Neural cell (in vitro differentiated cells): Measurements from ENCODE around the gene CACNA1E. TPM values are rescaled to one million over a fixed set of nuclear protein-coding genes. Genes with fewer than 3 reads are reported as not detected.

Experiments used
- H2AFZ ChIP-seq: fragments of 200-600, 300-800 bp; sonication (generic), shearing (Covaris generic); 2 replicates; pipeline ENCODE4 v1.6.0; 2014; ENCODE audit warnings: low read depth, mild to moderate bottlenecking, antibody characterized with exemption, low read length, moderate library complexity
- H3F3A ChIP-seq: fragments of 200-600 bp; shearing (Covaris generic); 2 replicates; pipeline ENCODE4 v1.6.1; 2016; ENCODE audit warnings: mild to moderate bottlenecking, moderate library complexity, mixed read lengths, antibody characterized with exemption, low read length; ENCODE audit not compliant: insufficient read depth, poor library complexity, severe bottlenecking
- H3K27ac ChIP-seq: fragments of 200-600, 300-800 bp; sonication (generic), shearing (Covaris generic); 2 replicates; pipeline ENCODE4 v1.5.1; 2014; ENCODE audit warnings: mild to moderate bottlenecking, low read length, moderate library complexity
- H3K27me3 ChIP-seq: fragments of 300-800, 200-600 bp; sonication (generic), shearing (Covaris generic); 2 replicates; pipeline ENCODE4 v1.6.0; 2014; ENCODE audit warnings: mild to moderate bottlenecking, low read depth, low read length, moderate library complexity; ENCODE audit not compliant: insufficient read depth
- H3K36me3 ChIP-seq: fragments of 300-800, 200-600 bp; sonication (generic), shearing (Covaris generic); 2 replicates; pipeline ENCODE4 v1.5.1; 2014; ENCODE audit warnings: mild to moderate bottlenecking, antibody characterized with exemption, low read length, moderate library complexity; ENCODE audit not compliant: insufficient read depth
- H3K4me2 ChIP-seq: fragments of 300-800, 200-600 bp; sonication (generic), shearing (Covaris generic); 2 replicates; pipeline ENCODE4 v1.6.0; 2014; ENCODE audit warnings: mild to moderate bottlenecking, low read length
- H3K4me3 ChIP-seq: fragments of 300-800, 200-600 bp; sonication (generic), shearing (Covaris generic); 2 replicates; pipeline ENCODE4 v1.5.1; 2014; ENCODE audit warnings: mild to moderate bottlenecking, low read length, moderate library complexity
- H3K79me2 ChIP-seq: fragments of 200-600 bp; shearing (Covaris generic); replicated peaks from 2 replicates; pipeline ENCODE4 v1.6.0; 2014; ENCODE audit warnings: mild to moderate bottlenecking, low read length, moderate library complexity; ENCODE audit not compliant: insufficient read depth
- H3K9ac ChIP-seq: fragments of 300-800, 200-600 bp; sonication (generic), shearing (Covaris generic); 2 replicates; pipeline ENCODE4 v1.6.1; 2016; ENCODE audit warnings: mild to moderate bottlenecking, low read length, mixed read lengths
- H3K9me2 ChIP-seq: fragments of 200-600 bp; shearing (Covaris generic); 2 replicates; pipeline ENCODE4 v1.6.1; 2016; ENCODE audit warnings: mild to moderate bottlenecking, low read length, mixed read lengths; ENCODE audit not compliant: insufficient read depth
- H3K9me3 ChIP-seq: fragments of 200-600, 300-800 bp; sonication (generic), shearing (Covaris generic); 2 replicates; pipeline ENCODE4 v1.6.1; 2016; ENCODE audit warnings: mild to moderate bottlenecking, mixed run types, low read length, moderate library complexity, mixed read lengths
- H4K20me1 ChIP-seq: fragments of 200-600 bp; shearing (Covaris generic); 2 replicates; pipeline ENCODE4 v1.6.1; 2016; ENCODE audit warnings: mild to moderate bottlenecking, mixed run types; ENCODE audit not compliant: insufficient read depth
- EP300 ChIP-seq: fragments of 450-650 bp; conservative IDR thresholded peaks from 2 replicates; pipeline ENCODE4 v1.6.1; 2014; ENCODE audit warnings: antibody characterized with exemption, mild to moderate bottlenecking, moderate library complexity; ENCODE audit not compliant: poor library complexity, severe bottlenecking
- EZH2 ChIP-seq: fragments of 200-600, 300-800 bp; shearing (Covaris generic), sonication (generic); IDR thresholded peaks from 2 replicates; pipeline ENCODE4 v1.6.1; 2014; ENCODE audit warnings: antibody characterized with exemption, low read length, borderline replicate concordance, mild to moderate bottlenecking; ENCODE audit not compliant: insufficient read depth, poor library complexity, severe bottlenecking
- MXI1 ChIP-seq: fragments of 450-650 bp; conservative IDR thresholded peaks from 2 replicates; pipeline ENCODE4 v1.6.1; 2014; ENCODE audit warnings: antibody characterized with exemption, mild to moderate bottlenecking; ENCODE audit not compliant: poor library complexity, severe bottlenecking
- POLR2AphosphoS5 ChIP-seq: IDR thresholded peaks from 2 replicates; pipeline ENCODE4 v1.6.1; 2012
- RAD21 ChIP-seq: fragments of 450-650 bp; conservative IDR thresholded peaks from 2 replicates; pipeline ENCODE4 v1.6.1; 2014; ENCODE audit warnings: antibody characterized with exemption, mild to moderate bottlenecking, moderate library complexity
- SMC3 ChIP-seq: fragments of 450-650 bp; conservative IDR thresholded peaks from 2 replicates; pipeline ENCODE4 v1.6.1; 2014; ENCODE audit warnings: antibody characterized with exemption, mild to moderate bottlenecking, moderate library complexity; ENCODE audit not compliant: poor library complexity
- TAF1 ChIP-seq: IDR thresholded peaks from 2 replicates; pipeline ENCODE4 v1.6.1; 2012; ENCODE audit warnings: low read depth
- polyA plus RNA-seq: library from polyadenylated mRNA; depleted of rRNA; stranded (reverse); fragments of >200 nt; gene quantifications from 2 replicates; pipeline ENCODE4 v1.2.3, GENCODE V29; 2014
- TF ChIP-seq, protein P1 (sequence below): fragments of 450-650 bp; IDR thresholded peaks from 2 replicates; pipeline ENCODE4 v1.5.1; 2014; ENCODE audit warnings: antibody characterized with exemption, mild to moderate bottlenecking, moderate library complexity; ENCODE audit not compliant: poor library complexity, severe bottlenecking
- TF ChIP-seq, protein P2 (sequence below): IDR thresholded peaks from 2 replicates; pipeline ENCODE4 v1.6.1; 2012; ENCODE audit warnings: borderline replicate concordance

CACNA1E gene
- polyA plus RNA-seq, 1 donor from 2014 or later = 29.5 TPM

DNA sequence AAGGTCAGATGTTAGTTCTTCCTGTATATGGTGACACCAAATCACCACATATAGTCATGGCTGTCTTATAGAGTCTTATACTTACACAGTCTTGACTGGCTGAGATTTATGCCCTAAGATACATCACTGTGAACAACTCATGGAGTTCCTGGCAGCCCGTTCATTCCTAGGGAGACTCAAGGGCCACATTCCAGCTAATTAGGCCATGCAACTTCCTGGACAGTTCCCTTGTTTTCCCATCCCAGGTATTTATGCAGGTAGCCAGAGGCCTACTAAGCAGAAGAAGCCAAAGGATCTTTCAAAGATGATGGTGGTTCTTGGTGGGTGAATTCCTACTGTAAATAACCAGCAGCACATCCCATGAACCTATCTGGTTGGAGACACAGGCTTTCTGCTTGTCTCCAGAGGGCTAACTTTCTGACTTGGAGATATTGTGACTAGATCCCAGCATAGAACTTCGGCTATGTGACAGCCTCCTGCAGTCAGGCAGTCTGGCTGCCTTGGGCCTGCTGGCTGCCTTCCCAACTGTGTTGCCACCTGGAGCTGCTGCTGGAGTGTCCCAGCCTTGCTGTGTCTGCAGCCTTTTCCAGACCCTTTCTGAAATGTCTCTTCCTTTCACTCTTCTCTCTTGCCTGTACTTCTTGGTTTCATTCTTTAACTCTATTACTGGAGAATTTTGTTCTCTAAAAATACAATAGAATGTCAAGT is 283.8 kb downstream of the CACNA1E start:
- Histone ChIP-seq H3K9me3 (no peaks in the 10 kb centered on the region), H4K20me1 (no peaks in the 10 kb centered on the region), H3K9me2 (no peaks in the 10 kb centered on the region), H3K4me3 (no peak overlapping the region), H3K27me3 (peaks cover 7% of the 10 kb centered on the region), H3K27ac (no peak overlapping the region), H3K36me3 (peaks cover 18% of the 10 kb centered on the region), H3K9ac (no peak overlapping the region), H3F3A (no peaks in the 10 kb centered on the region), H3K79me2 (no peaks in the 10 kb centered on the region), H2AFZ (no peak overlapping the region), H3K4me2 (no peak overlapping the region)
- TF ChIP-seq EP300 (no peak), RAD21 (no peak), SMC3 (no peak), TAF1 (no peak), EZH2 (no peak), MXI1 (no peak), POLR2AphosphoS5 (no peak)
- TF ChIP-seq, protein P1, sequence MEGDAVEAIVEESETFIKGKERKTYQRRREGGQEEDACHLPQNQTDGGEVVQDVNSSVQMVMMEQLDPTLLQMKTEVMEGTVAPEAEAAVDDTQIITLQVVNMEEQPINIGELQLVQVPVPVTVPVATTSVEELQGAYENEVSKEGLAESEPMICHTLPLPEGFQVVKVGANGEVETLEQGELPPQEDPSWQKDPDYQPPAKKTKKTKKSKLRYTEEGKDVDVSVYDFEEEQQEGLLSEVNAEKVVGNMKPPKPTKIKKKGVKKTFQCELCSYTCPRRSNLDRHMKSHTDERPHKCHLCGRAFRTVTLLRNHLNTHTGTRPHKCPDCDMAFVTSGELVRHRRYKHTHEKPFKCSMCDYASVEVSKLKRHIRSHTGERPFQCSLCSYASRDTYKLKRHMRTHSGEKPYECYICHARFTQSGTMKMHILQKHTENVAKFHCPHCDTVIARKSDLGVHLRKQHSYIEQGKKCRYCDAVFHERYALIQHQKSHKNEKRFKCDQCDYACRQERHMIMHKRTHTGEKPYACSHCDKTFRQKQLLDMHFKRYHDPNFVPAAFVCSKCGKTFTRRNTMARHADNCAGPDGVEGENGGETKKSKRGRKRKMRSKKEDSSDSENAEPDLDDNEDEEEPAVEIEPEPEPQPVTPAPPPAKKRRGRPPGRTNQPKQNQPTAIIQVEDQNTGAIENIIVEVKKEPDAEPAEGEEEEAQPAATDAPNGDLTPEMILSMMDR = no peak
- TF ChIP-seq, protein P2, sequence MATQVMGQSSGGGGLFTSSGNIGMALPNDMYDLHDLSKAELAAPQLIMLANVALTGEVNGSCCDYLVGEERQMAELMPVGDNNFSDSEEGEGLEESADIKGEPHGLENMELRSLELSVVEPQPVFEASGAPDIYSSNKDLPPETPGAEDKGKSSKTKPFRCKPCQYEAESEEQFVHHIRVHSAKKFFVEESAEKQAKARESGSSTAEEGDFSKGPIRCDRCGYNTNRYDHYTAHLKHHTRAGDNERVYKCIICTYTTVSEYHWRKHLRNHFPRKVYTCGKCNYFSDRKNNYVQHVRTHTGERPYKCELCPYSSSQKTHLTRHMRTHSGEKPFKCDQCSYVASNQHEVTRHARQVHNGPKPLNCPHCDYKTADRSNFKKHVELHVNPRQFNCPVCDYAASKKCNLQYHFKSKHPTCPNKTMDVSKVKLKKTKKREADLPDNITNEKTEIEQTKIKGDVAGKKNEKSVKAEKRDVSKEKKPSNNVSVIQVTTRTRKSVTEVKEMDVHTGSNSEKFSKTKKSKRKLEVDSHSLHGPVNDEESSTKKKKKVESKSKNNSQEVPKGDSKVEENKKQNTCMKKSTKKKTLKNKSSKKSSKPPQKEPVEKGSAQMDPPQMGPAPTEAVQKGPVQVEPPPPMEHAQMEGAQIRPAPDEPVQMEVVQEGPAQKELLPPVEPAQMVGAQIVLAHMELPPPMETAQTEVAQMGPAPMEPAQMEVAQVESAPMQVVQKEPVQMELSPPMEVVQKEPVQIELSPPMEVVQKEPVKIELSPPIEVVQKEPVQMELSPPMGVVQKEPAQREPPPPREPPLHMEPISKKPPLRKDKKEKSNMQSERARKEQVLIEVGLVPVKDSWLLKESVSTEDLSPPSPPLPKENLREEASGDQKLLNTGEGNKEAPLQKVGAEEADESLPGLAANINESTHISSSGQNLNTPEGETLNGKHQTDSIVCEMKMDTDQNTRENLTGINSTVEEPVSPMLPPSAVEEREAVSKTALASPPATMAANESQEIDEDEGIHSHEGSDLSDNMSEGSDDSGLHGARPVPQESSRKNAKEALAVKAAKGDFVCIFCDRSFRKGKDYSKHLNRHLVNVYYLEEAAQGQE = no peak

DNA sequence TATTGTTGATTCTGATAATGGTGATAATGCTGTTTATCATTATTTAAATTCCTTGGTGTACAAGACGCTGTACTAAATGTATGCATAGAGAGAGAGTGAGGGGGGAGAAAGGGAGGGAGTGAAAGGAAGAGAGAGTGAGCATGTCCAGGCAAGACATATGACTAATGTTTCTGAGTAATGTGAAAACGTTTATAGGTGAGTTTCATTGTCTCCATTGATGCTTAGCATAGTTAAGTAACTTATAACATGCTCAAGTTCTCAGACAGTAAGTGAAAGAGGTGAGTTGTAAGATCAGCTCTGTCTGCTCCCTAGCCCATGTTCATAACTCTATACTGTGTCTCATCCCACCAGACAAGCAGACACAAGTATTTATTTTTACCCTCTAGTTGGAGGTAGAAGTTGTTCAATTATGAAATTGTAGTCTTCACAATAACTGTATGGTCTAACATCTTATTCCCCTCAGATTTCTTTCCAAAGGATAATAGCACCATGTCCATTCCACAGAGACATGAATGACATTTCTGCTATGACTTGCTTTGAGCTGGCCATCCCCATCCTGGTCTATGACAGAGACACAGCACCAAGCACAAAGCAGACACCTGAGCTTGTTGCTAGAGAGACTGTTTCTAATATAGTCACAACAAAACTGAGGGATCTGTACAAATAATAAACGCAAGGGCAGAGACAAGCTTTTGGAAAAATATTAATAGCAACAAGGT is 285.1 kb downstream of the CACNA1E start:
- no peak overlapping the region for H3K9ac ChIP-seq
- H3K36me3 ChIP-seq = peaks cover 18% of the 10 kb centered on the region

More for the DNA sequence above, 285.1 kb downstream of the CACNA1E start:
- no peaks in the 10 kb centered on the region for H3K9me3 ChIP-seq
- no peaks in the 10 kb centered on the region for H3K79me2 ChIP-seq
- no peak overlapping the region for H2AFZ ChIP-seq
- peaks cover 7% of the 10 kb centered on the region for H3K27me3 ChIP-seq
- H3K4me3 ChIP-seq = no peak overlapping the region
- H3K4me2 ChIP-seq = no peak overlapping the region
- no peaks in the 10 kb centered on the region for H4K20me1 ChIP-seq
- TF ChIP-seq MXI1 (no peak), EP300 (no peak), RAD21 (no peak), POLR2AphosphoS5 (no peak), EZH2 (no peak), TAF1 (no peak), SMC3 (no peak)
- TF ChIP-seq, protein P2 = no peak
- TF ChIP-seq, protein P1 = no peak
- H3K9me2 ChIP-seq = no peaks in the 10 kb centered on the region
- H3F3A ChIP-seq = no peaks in the 10 kb centered on the region
- H3K27ac ChIP-seq = no peak overlapping the region
